GM18526 (cell line): ENCODE results near the gene HOMER2.

ENCODE experiments used
- POLR2A ChIP-seq: IDR thresholded peaks from 3 replicates; pipeline ENCODE4 v1.6.1; 2011; ENCODE audit not compliant: insufficient read length; ENCODE audit errors: extremely low read depth

HOMER2 gene

GRCh38 chr15:82870727-82871320 is 81.7 kb downstream of the HOMER2 start:
- TF ChIP-seq POLR2A, result no peak

DNA sequence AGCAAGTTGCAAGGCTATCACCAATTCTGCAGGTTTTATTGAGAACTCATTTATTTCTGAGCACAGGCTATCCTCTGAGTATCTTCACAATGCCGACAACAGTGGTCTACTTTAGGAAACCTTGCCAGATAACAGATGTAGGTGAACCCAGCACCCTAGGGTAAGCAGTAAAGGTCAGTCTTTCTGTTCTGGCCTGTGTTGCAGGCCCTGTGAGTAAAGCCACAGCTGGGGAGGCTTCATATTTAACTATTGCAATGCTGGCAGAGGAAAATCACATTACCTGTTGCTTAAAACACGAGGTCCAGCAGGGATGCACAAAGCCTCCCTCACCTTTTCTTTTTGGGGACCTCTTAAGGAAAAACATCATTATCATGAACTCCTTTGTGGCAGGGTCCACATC is 87.6 kb downstream of the HOMER2 start:
- TF ChIP-seq POLR2A, result no peak

DNA sequence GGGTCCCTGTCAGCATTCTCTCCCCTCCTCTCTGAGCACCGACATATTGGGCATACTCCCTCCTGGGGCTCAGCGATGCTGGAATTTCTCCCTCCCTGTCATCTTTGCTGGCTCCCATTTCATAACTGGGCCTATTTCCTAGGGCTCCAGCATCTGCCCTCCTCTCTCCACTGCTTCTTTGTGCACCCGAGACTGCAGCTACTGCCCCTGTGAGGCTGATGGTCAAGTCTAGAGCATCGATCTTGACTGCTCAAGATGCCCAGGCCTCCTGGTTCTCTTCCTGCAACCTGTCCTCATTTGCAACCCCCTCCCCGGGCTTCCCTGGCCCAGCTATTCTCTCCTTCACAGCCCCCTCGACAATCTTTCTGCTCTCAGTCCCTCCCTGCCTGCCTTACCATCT is 89.6 kb downstream of the HOMER2 start:
- no peak for TF ChIP-seq POLR2A

- TF ChIP-seq POLR2A, result no peak
Observed at GRCh38 chr15:82858932-82859331, 93.6 kb downstream of the HOMER2 start.

- no peak for TF ChIP-seq POLR2A
Observed at GRCh38 chr15:82856397-82857170, 95.9 kb downstream of the HOMER2 start.

DNA sequence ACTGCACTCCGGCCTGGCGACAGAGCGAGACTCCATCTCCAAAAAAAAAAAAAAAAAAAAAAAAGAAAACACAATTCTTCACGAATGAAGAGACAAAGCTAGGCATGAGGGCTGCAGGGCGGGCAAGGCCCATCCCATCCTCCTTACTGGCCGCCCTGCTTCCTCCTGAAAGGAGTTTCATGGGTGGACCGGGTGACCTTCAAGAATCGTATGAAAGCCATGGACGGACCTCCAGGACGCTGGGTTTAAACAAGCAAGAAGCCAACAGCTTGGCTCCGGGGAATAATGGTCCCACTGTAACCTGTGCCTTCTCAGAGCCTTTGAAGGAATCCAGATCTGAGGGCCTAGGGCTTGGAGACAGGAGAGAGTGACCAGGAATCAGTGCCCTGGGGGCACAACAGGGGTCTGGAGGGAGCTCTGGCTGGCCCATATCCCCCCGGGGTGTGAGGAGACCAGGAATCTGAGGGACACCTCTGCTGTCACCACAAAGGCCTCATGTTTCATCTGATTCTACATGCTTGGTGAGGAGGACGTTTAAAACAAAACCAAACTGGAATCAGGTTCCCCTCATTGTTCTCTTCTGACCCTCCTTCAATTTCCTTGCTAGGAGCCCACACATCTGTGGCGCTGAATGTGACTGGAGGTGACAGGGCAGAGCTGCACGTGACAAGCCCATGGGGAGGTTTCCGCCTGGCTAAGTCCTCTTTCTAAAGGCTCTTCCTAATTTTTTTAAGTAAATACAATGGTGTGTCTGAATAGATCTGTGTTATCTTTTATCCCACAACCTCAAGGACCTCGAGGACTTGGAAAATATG is 97.0 kb downstream of the HOMER2 start:
- TF ChIP-seq POLR2A, result no peak

- no peak for TF ChIP-seq POLR2A
Observed at GRCh38 chr15:82854554-82854953, 98.0 kb downstream of the HOMER2 start.

DNA sequence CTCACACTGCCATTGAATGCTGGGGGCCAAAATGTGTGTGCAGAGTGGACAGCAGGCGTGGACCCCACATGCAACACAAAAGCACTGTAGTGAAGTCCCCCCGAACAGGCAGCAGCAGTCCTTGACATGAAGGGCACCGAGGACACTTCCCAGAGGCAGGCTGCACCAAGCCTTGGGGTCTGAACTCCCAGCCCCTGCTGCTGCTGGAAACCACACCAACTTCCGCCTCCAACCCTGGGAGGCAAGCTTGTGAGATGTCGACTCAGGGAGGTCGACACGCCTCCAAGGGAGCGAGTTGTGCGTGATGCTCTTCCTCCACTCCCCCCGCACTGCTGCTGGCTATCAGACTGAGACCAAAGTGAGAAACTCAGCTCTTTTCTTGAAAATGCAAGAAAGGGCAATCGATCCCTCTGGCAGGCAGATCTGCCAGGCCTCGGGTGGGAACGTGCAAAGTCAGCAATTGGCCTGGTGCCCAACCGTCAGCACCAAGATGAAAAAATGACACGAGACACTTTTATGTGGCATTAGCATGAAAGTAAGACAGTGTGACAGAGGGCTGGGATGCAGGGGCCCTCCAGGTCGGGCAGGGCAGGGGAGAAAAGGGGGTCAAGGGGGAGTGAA is 99.5 kb downstream of the HOMER2 start:
- TF ChIP-seq POLR2A, result no peak

GRCh38 chr15:82851981-82852511 is 100.5 kb downstream of the HOMER2 start:
- TF ChIP-seq POLR2A, result no peak

GRCh38 chr15:82851306-82851850 is 101.1 kb downstream of the HOMER2 start:
- no peak for TF ChIP-seq POLR2A

DNA sequence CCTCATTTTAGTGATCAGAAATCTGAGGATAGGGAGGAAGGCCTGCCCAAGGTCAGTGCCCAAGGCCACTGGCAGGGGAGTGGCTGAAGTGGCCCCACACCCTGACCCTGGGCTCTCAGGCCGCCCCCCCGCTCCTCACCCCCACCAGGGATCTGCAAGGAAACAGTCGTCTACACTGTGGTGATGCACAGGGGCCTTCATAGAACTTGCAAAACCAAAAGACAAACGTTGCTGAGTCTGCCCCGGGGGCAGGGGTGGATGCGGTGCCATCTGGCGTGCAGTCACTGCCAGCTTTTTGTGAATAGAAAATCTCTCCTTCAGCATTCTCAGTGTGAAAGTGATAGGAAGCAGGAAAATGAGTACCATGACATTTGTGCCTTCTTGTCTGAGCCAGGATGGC is 101.8 kb downstream of the HOMER2 start:
- TF ChIP-seq POLR2A, result no peak

- no peak for TF ChIP-seq POLR2A
Observed at GRCh38 chr15:82849556-82850512, 102.7 kb downstream of the HOMER2 start.

DNA sequence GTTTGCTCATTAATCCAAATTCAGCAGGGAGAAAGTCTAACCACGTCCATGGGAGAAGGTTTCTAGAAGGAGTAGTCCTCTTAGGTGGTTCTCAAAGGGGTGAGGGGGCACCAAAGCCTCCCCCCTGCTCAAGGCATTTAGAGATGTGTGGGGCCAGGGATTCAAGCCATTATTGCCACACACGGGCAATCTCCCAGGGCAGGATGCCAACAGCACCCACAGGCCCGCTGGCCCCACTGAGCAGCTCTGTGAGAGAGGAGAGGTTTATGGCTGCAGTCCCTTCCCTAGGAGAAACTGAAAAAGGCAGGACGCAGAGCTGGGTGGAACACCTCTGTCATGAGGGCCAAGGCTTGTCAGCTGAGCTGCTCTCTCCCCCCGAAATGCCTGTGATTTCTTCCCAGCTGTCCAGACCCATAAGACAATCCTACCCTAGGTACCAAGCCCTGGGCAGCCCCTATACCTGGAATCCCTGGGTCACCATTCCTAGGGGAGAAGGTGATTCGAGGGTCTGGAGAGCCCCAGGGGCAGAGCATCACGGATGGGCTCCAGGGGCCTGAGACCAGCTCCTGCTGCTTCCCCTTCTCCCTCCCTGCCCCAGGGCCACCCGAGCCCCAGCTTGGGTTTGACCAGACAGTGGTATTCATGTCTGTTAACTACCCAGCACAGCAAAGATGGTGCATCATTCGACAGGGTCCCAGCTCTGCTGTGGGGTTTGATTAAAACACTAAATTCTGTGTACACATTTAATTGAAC is 104.1 kb downstream of the HOMER2 start:
- TF ChIP-seq POLR2A, result no peak
